Measurements from ENCODE around the gene AMIGO2.
A peak's percentile ranks its signal among the peaks of the same experiment; 100 is the strongest.

AMIGO2 gene

DNA sequence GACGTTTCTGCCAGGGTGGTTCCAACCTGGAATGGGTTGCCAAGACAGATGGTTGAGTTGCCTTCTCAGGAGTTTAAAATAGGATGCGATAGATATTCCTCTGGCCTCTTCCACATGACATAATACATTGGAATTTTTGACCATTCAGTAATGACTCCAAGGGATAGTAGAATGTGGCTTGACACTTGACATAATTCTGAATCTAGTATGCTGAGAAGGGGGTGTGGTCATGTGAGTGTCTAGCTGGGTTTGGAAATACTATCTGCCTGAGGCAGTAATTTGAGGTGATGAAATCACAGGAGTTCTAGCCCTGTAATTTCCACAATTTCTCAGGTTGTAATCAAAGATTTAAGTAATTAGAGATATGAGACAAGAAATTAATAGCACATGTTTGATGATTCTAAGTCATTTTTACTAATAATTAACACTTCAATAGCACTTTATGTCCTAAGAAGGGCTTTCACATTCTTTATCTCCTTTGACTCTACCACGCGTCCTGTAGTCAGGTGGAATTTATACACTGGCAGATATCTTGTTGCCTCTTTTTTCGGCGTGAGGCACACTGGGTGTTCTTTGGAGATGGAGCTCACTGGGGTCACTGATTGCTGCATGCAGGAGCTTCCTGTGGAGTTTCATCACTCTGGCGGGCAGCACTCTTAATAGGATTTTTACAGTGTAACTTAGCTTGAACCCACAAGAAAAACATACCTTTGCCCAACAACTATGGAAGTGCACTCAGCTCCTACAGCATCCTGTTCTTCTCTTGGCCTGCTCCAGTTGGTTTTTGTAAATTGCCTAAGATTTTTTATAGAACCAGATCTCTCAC is 3.2 kb upstream of the AMIGO2 start (continued):
- TF ChIP-seq ATF2 (tag by site-specific recombination; IDR thresholded peaks at IDR 0.05; ENCODE audit: low read depth) (peak; percentile 72), KLF1 (tag by site-specific recombination; IDR thresholded peaks at IDR 0.05) (no peak), ZNF16 (tag by site-specific recombination; IDR thresholded peaks at IDR 0.05; ENCODE audit: low read depth) (no peak), ZNF221 (tag by site-specific recombination; IDR thresholded peaks at IDR 0.05; ENCODE audit: borderline replicate concordance) (no peak), PATZ1 (tag by site-specific recombination; IDR thresholded peaks at IDR 0.05) (no peak), GLIS2 (tag by site-specific recombination; IDR thresholded peaks at IDR 0.05) (no peak), HOXD13 (CRISPR knock-in tag; IDR thresholded peaks at IDR 0.05; ENCODE audit: borderline replicate concordance) (no peak), ZNF2 (tag by site-specific recombination; IDR thresholded peaks at IDR 0.05) (no peak), ZNF248 (tag by site-specific recombination; IDR thresholded peaks at IDR 0.05) (no peak), ZBTB48 (tag by site-specific recombination; IDR thresholded peaks at IDR 0.05) (peak; percentile 63; the same call in 1 of the 2 replicates), ZNF274 (IDR thresholded peaks at IDR 0.05; ENCODE audit: low read length) (no peak), ZNF274 (tag by site-specific recombination; IDR thresholded peaks at IDR 0.05; ENCODE audit: borderline replicate concordance) (no peak), ZNF202 (tag by site-specific recombination; IDR thresholded peaks at IDR 0.05; ENCODE audit: borderline replicate concordance) (no peak), ZNF514 (tag by site-specific recombination; IDR thresholded peaks at IDR 0.05) (no peak), ZNF184 (tag by site-specific recombination; IDR thresholded peaks at IDR 0.05) (no peak), ZNF521 (tag by site-specific recombination; IDR thresholded peaks at IDR 0.05) (no peak), ZNF311 (tag by site-specific recombination; IDR thresholded peaks at IDR 0.05; ENCODE audit: borderline replicate concordance) (no peak), ZNF76 (tag by site-specific recombination; IDR thresholded peaks at IDR 0.05; ENCODE audit: borderline replicate concordance, low read depth) (no peak), ZNF501 (tag by site-specific recombination; IDR thresholded peaks at IDR 0.05) (no peak), YY1 (tag by site-specific recombination; IDR thresholded peaks at IDR 0.05) (no peak), ZFP69B (tag by site-specific recombination; IDR thresholded peaks at IDR 0.05) (no peak), PRDM10 (tag by site-specific recombination; IDR thresholded peaks at IDR 0.05) (peak; percentile 77), ZNF792 (tag by site-specific recombination; IDR thresholded peaks at IDR 0.05) (no peak), ZNF645 (tag by site-specific recombination; IDR thresholded peaks at IDR 0.05) (no peak), ZNF366 (tag by site-specific recombination; conservative IDR thresholded peaks at IDR 0.05) (peak; percentile 63)
- TF ChIP-seq, protein P1, sequence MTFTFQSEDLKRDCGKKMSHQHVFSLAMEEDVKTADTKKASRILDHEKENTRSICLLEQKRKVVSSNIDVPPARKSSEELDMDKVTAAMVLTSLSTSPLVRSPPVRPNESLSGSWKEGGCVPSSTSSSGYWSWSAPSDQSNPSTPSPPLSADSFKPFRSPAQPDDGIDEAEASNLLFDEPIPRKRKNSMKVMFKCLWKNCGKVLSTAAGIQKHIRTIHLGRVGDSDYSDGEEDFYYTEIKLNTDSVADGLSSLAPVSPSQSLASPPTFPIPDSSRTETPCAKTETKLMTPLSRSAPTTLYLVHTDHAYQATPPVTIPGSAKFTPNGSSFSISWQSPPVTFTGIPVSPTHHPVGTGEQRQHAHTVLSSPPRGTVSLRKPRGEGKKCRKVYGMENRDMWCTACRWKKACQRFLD (tag by site-specific recombination; IDR thresholded peaks at IDR 0.05), result no peak
- TF ChIP-seq, protein P2, sequence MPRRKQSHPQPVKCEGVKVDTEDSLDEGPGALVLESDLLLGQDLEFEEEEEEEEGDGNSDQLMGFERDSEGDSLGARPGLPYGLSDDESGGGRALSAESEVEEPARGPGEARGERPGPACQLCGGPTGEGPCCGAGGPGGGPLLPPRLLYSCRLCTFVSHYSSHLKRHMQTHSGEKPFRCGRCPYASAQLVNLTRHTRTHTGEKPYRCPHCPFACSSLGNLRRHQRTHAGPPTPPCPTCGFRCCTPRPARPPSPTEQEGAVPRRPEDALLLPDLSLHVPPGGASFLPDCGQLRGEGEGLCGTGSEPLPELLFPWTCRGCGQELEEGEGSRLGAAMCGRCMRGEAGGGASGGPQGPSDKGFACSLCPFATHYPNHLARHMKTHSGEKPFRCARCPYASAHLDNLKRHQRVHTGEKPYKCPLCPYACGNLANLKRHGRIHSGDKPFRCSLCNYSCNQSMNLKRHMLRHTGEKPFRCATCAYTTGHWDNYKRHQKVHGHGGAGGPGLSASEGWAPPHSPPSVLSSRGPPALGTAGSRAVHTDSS (tag by site-specific recombination; IDR thresholded peaks at IDR 0.05), result no peak
- TF ChIP-seq, protein P3, sequence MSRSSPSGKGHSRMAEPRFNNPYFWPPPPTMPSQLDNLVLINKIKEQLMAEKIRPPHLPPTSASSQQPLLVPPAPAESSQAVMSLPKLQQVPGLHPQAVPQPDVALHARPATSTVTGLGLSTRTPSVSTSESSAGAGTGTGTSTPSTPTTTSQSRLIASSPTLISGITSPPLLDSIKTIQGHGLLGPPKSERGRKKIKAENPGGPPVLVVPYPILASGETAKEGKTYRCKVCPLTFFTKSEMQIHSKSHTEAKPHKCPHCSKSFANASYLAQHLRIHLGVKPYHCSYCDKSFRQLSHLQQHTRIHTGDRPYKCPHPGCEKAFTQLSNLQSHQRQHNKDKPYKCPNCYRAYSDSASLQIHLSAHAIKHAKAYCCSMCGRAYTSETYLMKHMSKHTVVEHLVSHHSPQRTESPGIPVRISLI (tag by site-specific recombination; IDR thresholded peaks at IDR 0.05), result 0 out of 2 replicates have a peak, but pooled peaks have one; percentile 56

Data from HEK293 (cell line).